Omental fat pad (tissue), 4 donors: ENCODE measurements around the gene OR14I1. TPM values are rescaled to one million over a fixed set of nuclear protein-coding genes. Genes with fewer than 3 reads are reported as not detected.
"Not testable (repeated sequence)": the region's sequence is repeated elsewhere in the genome, so short reads cannot be mapped to it uniquely, and the experiment has no call there.

ENCODE experiments used
- ATAC-seq: fragments of 150-250 bp; one replicate; pipeline ENCODE4 v1.9.1; 2016; ENCODE audit warnings: mild to moderate bottlenecking, moderate library complexity; ENCODE audit not compliant: low FRiP score
- DNase-seq: peaks from one replicate; pipeline ENCODE4 v3.0.0-alpha.2; 2019; ENCODE audit warnings: low spot score
- small RNA-seq: library from RNA; depleted of rRNA; stranded (forward); fragments of <200 nt; gene quantifications from one replicate; pipeline ENCODE3, GENCODE V24; 2016
- total RNA-seq, 4 donors: library from RNA; depleted of rRNA; stranded (reverse); fragments of >200 nt; gene quantifications; one replicate each; pipeline ENCODE4 v1.1.0, GENCODE V29; 2016
- TF ChIP-seq, protein P1 (sequence below), 3 donors: fragments of 450-650 bp; IDR thresholded peaks; one replicate each; pipeline ENCODE4 v1.5.1; 2016 to 2017; ENCODE audit warnings: antibody characterized with exemption in 3 of 3, mild to moderate bottlenecking in 3 of 3, moderate library complexity in 2 of 3

OR14I1 gene
- total RNA-seq, 4 donors from 2014 or later: not detected

DNA sequence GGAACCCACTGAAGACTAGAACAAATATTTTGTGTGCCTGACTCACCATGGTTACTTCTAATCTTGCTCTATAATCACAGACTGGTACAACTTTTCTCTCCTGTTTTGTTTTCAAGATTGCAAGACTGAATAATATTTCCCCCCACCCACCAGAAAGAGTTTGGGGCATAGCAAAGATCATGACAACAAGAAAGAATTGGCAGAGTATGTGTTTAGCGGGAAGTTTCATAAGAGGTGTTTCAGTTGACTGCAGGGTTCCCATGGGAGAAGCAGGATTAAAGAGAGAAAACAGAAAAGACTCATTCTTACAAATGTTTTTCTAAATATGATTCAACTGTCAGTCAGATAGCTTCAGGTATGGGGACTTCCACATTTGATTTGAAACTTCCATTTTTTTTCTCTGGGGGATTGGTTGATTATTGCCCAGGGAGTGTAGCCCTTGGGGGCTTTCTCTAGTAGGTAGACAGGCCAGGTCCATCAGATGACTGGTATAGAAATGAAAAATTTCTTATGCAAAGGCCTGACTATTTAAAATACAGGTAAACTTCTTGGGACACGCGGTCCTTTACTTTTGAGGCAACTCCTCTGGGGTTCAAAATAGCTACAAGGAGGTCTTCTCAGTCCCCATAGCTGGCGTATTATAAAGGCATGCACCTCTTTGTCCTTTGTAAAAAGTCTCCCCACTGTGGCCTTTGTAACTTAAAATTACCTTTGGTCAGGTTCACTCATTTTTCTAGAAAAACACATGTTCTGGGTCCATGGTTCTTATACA is 13.9 kb downstream of the OR14I1 start:
- ATAC-seq: peak; percentile 91
- no peak for DNase-seq
- TF ChIP-seq, protein P1, sequence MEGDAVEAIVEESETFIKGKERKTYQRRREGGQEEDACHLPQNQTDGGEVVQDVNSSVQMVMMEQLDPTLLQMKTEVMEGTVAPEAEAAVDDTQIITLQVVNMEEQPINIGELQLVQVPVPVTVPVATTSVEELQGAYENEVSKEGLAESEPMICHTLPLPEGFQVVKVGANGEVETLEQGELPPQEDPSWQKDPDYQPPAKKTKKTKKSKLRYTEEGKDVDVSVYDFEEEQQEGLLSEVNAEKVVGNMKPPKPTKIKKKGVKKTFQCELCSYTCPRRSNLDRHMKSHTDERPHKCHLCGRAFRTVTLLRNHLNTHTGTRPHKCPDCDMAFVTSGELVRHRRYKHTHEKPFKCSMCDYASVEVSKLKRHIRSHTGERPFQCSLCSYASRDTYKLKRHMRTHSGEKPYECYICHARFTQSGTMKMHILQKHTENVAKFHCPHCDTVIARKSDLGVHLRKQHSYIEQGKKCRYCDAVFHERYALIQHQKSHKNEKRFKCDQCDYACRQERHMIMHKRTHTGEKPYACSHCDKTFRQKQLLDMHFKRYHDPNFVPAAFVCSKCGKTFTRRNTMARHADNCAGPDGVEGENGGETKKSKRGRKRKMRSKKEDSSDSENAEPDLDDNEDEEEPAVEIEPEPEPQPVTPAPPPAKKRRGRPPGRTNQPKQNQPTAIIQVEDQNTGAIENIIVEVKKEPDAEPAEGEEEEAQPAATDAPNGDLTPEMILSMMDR (IDR thresholded peaks at IDR 0.05): no peak

- TF ChIP-seq, protein P1 (IDR thresholded peaks at IDR 0.05): no peak
- DNase-seq (no peak), ATAC-seq (no peak)
Observed at GRCh38 chr1:248686815-248687214, 15.8 kb downstream of the OR14I1 start.

DNA sequence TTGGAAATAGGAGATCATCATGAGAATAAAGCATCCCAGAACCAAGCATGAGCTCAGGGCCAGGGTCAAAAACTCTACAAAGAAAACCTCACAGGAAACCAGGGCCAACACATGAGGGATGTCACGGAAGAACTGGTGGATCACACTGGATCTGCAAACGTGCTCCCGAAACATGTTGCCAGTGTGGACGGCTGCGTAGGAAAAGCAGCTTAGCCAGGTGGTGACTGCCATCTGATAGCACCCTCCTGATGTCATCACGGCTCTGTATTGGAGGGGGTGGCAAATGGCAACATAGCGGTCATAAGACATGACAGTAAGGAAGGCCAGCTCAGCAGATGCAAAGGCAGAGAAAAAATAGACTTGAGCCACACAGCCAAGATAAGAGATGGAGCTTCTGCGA is 20.9 kb downstream of the OR14I1 start:
- DNase-seq (no peak), ATAC-seq (no peak)
- TF ChIP-seq, protein P1 (IDR thresholded peaks at IDR 0.05): no peak

GRCh38 chr1:248670003-248670402 is 32.6 kb downstream of the OR14I1 start:
- DNase-seq (no peak), ATAC-seq (no peak)
- TF ChIP-seq, protein P1 (IDR thresholded peaks at IDR 0.05): no peak

DNA sequence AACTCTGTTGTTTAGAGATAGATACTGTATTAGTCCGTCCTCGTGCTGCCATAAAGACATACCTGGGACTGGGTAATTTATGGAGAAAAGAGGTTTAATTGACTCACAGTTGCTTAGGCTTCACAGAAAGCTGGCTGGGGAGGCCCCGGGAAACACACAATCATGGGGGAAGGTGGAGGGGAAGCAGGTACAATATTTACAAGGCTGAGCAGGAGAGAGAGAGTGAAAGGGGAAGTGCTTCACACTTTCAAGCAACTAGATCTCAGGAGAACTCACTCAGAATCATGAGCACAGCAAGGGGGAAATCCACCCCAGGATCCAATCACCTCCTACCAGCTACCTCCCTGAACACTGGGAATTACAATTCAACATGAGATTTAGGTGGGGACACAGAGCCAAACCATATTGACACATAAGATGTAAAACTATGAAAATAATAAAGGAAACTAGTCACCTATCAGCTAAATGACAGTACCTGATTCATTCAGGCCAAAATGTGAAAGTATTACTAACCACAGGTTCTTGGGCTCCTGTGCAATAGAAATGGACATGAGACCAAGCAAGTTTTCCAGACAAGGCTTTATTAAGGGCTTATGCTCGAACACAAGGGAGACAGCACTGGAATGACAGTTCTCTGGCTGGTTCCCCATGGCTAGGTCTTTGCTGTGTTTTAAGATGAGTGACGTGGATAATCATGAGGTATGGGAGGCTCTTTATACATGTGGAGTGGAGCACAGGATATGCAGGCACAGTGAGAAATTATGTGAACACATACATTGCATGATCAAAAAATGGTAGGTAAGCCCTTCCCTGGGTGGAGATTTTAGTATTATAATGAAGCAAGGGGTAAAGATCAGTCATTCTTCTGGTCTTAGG is 38.9 kb downstream of the OR14I1 start:
- not testable (repeated sequence) for ATAC-seq, DNase-seq

DNA sequence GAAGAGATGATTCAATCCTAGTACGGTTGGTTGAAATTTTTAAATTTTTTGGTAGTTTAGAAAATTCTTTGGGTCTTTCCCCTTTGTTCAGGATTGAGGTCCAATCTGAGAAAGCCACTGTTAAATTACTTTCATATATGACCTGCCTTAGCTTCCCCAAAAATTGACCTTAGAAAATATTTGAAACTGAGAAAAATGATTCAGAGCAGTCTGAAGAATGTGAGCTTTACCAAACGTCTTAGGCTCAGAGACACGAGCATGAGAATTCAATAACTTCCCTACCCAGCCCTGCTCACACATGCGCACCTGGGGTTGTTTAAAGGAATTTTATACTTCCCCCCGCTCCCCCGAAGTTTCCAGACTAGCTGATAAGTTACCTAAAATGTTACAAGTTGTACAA is 45.8 kb downstream of the OR14I1 start:
- not testable (repeated sequence) for ATAC-seq, DNase-seq

GRCh38 chr1:248655354-248655753 is 47.2 kb downstream of the OR14I1 start, which contains the start of gene OR2T27:
Gene OR2T27, minus strand, starts transcription at chr1:248655528. Its CDS starts 4,644 bp downstream, at chr1:248650884.
- not testable (repeated sequence) for ATAC-seq, DNase-seq

Small RNAs within 50 kb of the gene (small RNA-seq; reads per million reads assigned to genes)
- not detected for gene AHCYP8

Other genes with a start within 250 kb of the OR14I1 start
- not detected for gene OR2T3, start 229.4 kb downstream of the OR14I1 start, total RNA-seq
- not detected for gene OR2T5, start 214.2 kb downstream of the OR14I1 start, total RNA-seq
- gene OR2G6, start 194.7 kb downstream of the OR14I1 start, total RNA-seq: not detected
- gene OR2T29, start 140.0 kb downstream of the OR14I1 start, total RNA-seq: not detected
- gene OR2T34, start 128.0 kb downstream of the OR14I1 start, total RNA-seq: not detected
- gene OR2T10, start 105.1 kb downstream of the OR14I1 start, total RNA-seq: not detected
- gene OR2T11, start 67.7 kb downstream of the OR14I1 start, total RNA-seq: not detected
- gene OR2T35, start 57.5 kb downstream of the OR14I1 start, total RNA-seq: not detected
- not detected for gene OR2T27, start 47.2 kb downstream of the OR14I1 start, total RNA-seq
- gene LYPD8, start 53.0 kb upstream of the OR14I1 start, total RNA-seq: not detected
- gene SH3BP5L, start 123.1 kb upstream of the OR14I1 start, total RNA-seq: 10 to 100 TPM in 3 of 4 donors, 1 to 10 TPM in 1; 9.7 to 20.0 (median 15.2) TPM
- gene ZNF672, start 135.5 kb upstream of the OR14I1 start, total RNA-seq: 10 to 100 TPM; 25.5 to 40.8 (median 26.8) TPM
- gene ZNF692, start 156.3 kb upstream of the OR14I1 start, total RNA-seq: 10 to 100 TPM; 18.4 to 30.6 (median 24.8) TPM
- gene PGBD2, start 203.5 kb upstream of the OR14I1 start, total RNA-seq: 1 to 10 TPM; 2.6 to 5.6 (median 4.3) TPM